ENCODE measurements around the gene DCAF12.

- TF ChIP-seq, protein P1, sequence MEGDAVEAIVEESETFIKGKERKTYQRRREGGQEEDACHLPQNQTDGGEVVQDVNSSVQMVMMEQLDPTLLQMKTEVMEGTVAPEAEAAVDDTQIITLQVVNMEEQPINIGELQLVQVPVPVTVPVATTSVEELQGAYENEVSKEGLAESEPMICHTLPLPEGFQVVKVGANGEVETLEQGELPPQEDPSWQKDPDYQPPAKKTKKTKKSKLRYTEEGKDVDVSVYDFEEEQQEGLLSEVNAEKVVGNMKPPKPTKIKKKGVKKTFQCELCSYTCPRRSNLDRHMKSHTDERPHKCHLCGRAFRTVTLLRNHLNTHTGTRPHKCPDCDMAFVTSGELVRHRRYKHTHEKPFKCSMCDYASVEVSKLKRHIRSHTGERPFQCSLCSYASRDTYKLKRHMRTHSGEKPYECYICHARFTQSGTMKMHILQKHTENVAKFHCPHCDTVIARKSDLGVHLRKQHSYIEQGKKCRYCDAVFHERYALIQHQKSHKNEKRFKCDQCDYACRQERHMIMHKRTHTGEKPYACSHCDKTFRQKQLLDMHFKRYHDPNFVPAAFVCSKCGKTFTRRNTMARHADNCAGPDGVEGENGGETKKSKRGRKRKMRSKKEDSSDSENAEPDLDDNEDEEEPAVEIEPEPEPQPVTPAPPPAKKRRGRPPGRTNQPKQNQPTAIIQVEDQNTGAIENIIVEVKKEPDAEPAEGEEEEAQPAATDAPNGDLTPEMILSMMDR (conservative IDR thresholded peaks at IDR 0.05; ENCODE audit: low read length), result no peak
- no peak for TF ChIP-seq EZH2phosphoT487 (IDR thresholded peaks at IDR 0.05; ENCODE audit: borderline replicate concordance)
These were observed 80.6 kb downstream of the DCAF12 start for GRCh38 chr9:34045903-34046302.
